Mammary epithelial cell (primary cell): ENCODE measurements around the gene ZNF771.

ENCODE experiments used
- EZH2 ChIP-seq: IDR thresholded peaks from 2 replicates; pipeline ENCODE4 v1.6.1; 2012; ENCODE audit warnings: low read length, inconsistent platforms, borderline replicate concordance
- TF ChIP-seq, protein P1 (sequence below), 2 donors: IDR thresholded peaks in 1 of 2; conservative IDR thresholded peaks in 1 of 2; 2 replicates each; pipeline ENCODE4 v1.5.1; 2011 to 2012; ENCODE audit warnings: inconsistent platforms in 2 of 2, low read length in 2 of 2, mild to moderate bottlenecking in 2 of 2, control low read depth in 1 of 2, low read depth in 1 of 2; ENCODE audit not compliant: insufficient read depth in 1 of 2; ENCODE audit errors: extremely low read depth in 1 of 2

DNA sequence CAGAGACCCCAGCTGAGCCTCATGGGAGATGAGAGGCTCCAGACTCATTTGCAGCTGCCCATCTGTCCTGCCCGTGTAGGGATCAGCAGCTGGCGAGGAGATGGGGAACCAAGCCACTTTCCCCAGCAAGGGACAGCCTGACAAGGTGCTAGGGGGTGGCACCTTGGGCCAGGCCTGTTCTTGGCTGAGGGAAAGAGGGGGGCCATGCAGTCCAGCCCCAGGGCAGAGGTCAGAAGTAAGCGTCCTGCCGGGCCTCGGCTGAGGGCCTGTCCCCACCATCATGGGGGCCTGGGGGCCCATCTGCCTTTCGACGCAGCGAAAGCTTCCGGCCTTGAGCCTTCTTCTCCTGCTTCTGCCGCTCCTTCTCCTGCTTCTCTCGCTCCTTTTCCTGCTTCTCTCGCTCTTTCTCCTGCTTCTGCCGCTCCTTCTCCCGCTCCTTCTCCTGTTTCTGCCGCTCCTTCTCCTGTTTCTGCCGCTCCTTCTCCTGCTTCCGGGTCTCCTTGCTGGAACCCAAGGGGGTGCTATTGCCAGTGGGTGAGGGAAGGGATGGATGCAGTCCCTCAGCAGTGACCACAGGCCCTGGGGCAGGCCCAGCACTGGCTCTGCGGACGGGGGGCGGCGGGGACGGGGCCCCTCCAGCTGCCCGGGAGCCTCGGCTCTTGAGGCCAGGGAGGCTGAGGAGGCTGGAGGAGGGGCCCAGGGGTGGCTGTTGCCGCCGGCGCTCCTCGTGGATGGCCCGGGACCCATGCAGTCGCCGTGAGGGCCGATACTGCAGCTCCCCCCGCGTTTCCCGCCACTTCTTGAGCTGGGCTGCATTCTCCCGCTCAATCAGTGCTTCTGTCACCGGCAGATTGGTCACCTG lies 49.5 kb upstream of the ZNF771 start:
- TF ChIP-seq, protein P1, sequence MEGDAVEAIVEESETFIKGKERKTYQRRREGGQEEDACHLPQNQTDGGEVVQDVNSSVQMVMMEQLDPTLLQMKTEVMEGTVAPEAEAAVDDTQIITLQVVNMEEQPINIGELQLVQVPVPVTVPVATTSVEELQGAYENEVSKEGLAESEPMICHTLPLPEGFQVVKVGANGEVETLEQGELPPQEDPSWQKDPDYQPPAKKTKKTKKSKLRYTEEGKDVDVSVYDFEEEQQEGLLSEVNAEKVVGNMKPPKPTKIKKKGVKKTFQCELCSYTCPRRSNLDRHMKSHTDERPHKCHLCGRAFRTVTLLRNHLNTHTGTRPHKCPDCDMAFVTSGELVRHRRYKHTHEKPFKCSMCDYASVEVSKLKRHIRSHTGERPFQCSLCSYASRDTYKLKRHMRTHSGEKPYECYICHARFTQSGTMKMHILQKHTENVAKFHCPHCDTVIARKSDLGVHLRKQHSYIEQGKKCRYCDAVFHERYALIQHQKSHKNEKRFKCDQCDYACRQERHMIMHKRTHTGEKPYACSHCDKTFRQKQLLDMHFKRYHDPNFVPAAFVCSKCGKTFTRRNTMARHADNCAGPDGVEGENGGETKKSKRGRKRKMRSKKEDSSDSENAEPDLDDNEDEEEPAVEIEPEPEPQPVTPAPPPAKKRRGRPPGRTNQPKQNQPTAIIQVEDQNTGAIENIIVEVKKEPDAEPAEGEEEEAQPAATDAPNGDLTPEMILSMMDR (conservative IDR thresholded peaks at IDR 0.05 in 1 of 2, IDR thresholded peaks at IDR 0.05 in 1 of 2; ENCODE audit: extremely low read depth in 1 of 2, insufficient read depth in 1 of 2, low read depth in 1 of 2, low read length in 2 of 2) = no peak
- no peak for TF ChIP-seq EZH2
